GM18867 (cell line): ENCODE measurements around the gene LPP.

Experiments used
- ATAC-seq: cut with Tn5 transposase; IDR thresholded peaks from one replicate; pipeline ENCODE4 v1.9.1; 2021; ENCODE audit warnings: mild to moderate bottlenecking, moderate library complexity; ENCODE audit not compliant: unreplicated experiment

The LPP gene

GRCh38 chr3:188759336-188760005 lies 605.5 kb downstream of the LPP start:
- ATAC-seq, result no peak

GRCh38 chr3:188760408-188760807 lies 606.5 kb downstream of the LPP start:
- no peak for ATAC-seq

- ATAC-seq, result no peak
These were observed 607.5 kb downstream of the LPP start for GRCh38 chr3:188761439-188761838.

GRCh38 chr3:188761964-188762363 lies 608.0 kb downstream of the LPP start:
- no peak for ATAC-seq

GRCh38 chr3:188764609-188765008 lies 610.7 kb downstream of the LPP start:
- ATAC-seq, result no peak

- ATAC-seq, result no peak
These were observed 615.9 kb downstream of the LPP start for GRCh38 chr3:188769831-188770230.

- no peak for ATAC-seq
These were observed 618.9 kb downstream of the LPP start for GRCh38 chr3:188772886-188773285.

- no peak for ATAC-seq
These were observed 621.5 kb downstream of the LPP start for GRCh38 chr3:188775412-188775811.

- ATAC-seq, result no peak
These were observed 622.5 kb downstream of the LPP start for GRCh38 chr3:188776447-188776846.

- no peak for ATAC-seq
These were observed 624.3 kb downstream of the LPP start for GRCh38 chr3:188778091-188778852.

- no peak for ATAC-seq
These were observed 625.5 kb downstream of the LPP start for GRCh38 chr3:188779281-188779980.

GRCh38 chr3:188780193-188781147 lies 626.5 kb downstream of the LPP start:
- no peak for ATAC-seq

- ATAC-seq, result no peak
These were observed 628.7 kb downstream of the LPP start for GRCh38 chr3:188782613-188783124.

- ATAC-seq, result no peak
These were observed 632.5 kb downstream of the LPP start for GRCh38 chr3:188786424-188786823.

- ATAC-seq, result no peak
These were observed 634.7 kb downstream of the LPP start for GRCh38 chr3:188788621-188789081.

- ATAC-seq, result no peak
These were observed 635.3 kb downstream of the LPP start for GRCh38 chr3:188789251-188789650.

GRCh38 chr3:188791311-188791710 lies 637.4 kb downstream of the LPP start:
- no peak for ATAC-seq

GRCh38 chr3:188792793-188793192 lies 638.8 kb downstream of the LPP start:
- no peak for ATAC-seq

- peak; percentile 62 for ATAC-seq
These were observed 642.2 kb downstream of the LPP start for GRCh38 chr3:188796122-188796631.

GRCh38 chr3:188797045-188797444 lies 643.1 kb downstream of the LPP start:
- no peak for ATAC-seq
